Right lobe of liver (tissue), 6 donors: ENCODE results near the gene GOT1. TPM values are rescaled to one million over a fixed set of nuclear protein-coding genes. Genes with fewer than 3 reads are reported as not detected.
A peak's percentile ranks its signal among the peaks of the same experiment; 100 is the strongest.

ENCODE experiments used
- ATAC-seq, 4 donors: fragments of 200-7000 bp; cut with Tn5 transposase; one replicate each; pipeline ENCODE4 v1.9.1; 2020; ENCODE audit warnings: mild to moderate bottlenecking in 4 of 4, moderate library complexity in 4 of 4
- DNase-seq, 3 donors: peaks; one replicate each; pipeline ENCODE4 v3.0.0-alpha.2; 2020
- H3K27ac ChIP-seq, 3 donors: fragments of 200-600 bp; one replicate each; pipeline ENCODE4 v1.8.0; 2022
- H3K27me3 ChIP-seq, 2 donors: fragments of 200-600 bp; one replicate each; pipeline ENCODE4 v1.8.0; 2022
- H3K36me3 ChIP-seq, 4 donors: fragments of 200-600 bp; sonication (generic) in 1 of 4; one replicate each; pipeline versions ENCODE4 v1.5.1 to v1.8.0; 2017 to 2022; ENCODE audit warnings: control low read depth in 1 of 4
- H3K4me1 ChIP-seq, 4 donors: fragments of 200-600 bp; sonication (generic) in 1 of 4; one replicate each; pipeline versions ENCODE4 v1.5.1 to v1.8.0; 2017 to 2022; ENCODE audit warnings: control low read depth in 1 of 4
- H3K4me3 ChIP-seq, 3 donors: fragments of 200-600 bp; one replicate each; pipeline ENCODE4 v1.8.0; 2022
- H3K9me3 ChIP-seq, 4 donors: fragments of 200-600 bp; sonication (generic) in 1 of 4; one replicate each; pipeline versions ENCODE4 v1.5.1 to v1.8.0; 2017 to 2022; ENCODE audit warnings: control low read depth in 1 of 4
- POLR2A ChIP-seq: fragments of 450-650 bp; IDR thresholded peaks from one replicate; pipeline ENCODE4 v1.6.1; 2017; ENCODE audit warnings: antibody characterized with exemption, mild to moderate bottlenecking
- WGBS: methylation state at CpG from one replicate; pipeline ENCODE4 v1.1.6; 2018; ENCODE audit warnings: low coverage, low lambda C conversion rate; ENCODE audit not compliant: insufficient coverage; ENCODE audit errors: missing lambda C conversion rate; 5-methylcytosine and 5-hydroxymethylcytosine counted together
- intact Hi-C, 2 donors: fragments of 100-400 bp; cut with DNase I; formaldehyde crosslinking; loops; one replicate each; pipeline versions ENCODE4 v1.11.2 to v1.14.1; 2022
- long read RNA-seq: library from polyadenylated mRNA; unstranded; transcript quantifications from one replicate; pipeline ENCODE4 v2.0.0, GENCODE V29; 2019
- total RNA-seq, 6 experiments: library from RNA; depleted of rRNA in 2 of 6; stranded (reverse); fragments of >200 nt in 2 of 6; fragmentation: NEBNext Ultra II Directional in 3 of 6; extraction: Animal tissue kit (Norgen Biotek cat#: 25700) in 3 of 6; gene quantifications; one replicate each; pipeline versions ENCODE4 v1.1.0 to v1.2.4, GENCODE V29; 2016 to 2023
- TF ChIP-seq, protein P1 (sequence below), 4 donors: fragments of 200-600 bp in 3 of 4; fragments of 450-650 bp in 1 of 4; IDR thresholded peaks; one replicate each; pipeline versions ENCODE4 v1.5.1 to v1.8.0; 2016 to 2022; ENCODE audit warnings: antibody characterized with exemption in 4 of 4, mild to moderate bottlenecking in 2 of 4
- donor health status: DM: no; HTN: yes; CAD: no.
- donor health status: DM: no; HTN: no; CAD: no.
- donor health status: DM: no; HTN: no; CAD: no.
- donor health status: DM: no; HTN: yes; CAD: no.
- donor health status: DM: no; HTN: yes; CAD: no.

The GOT1 gene
- total RNA-seq: 100 to 1,000 TPM; 118 to 356 (median 173) TPM
- long read RNA-seq, transcript GOT1-201 (9 exons, 2,923 nt): major isoform, 102 of 113 reads
- long read RNA-seq, partial matches to known transcripts: 2 of 113 reads
- long read RNA-seq, other reads (novel, unspliced or antisense): 9 of 113 reads

- H3K4me3 ChIP-seq: peak within 1 kb of the TSS; percentile 84 to 89 (median 88)
- ATAC-seq (peak; percentile 79 to 96 (median 88)), DNase-seq (peak; percentile 97 to 99 (median 98))
- TF ChIP-seq, protein P1, sequence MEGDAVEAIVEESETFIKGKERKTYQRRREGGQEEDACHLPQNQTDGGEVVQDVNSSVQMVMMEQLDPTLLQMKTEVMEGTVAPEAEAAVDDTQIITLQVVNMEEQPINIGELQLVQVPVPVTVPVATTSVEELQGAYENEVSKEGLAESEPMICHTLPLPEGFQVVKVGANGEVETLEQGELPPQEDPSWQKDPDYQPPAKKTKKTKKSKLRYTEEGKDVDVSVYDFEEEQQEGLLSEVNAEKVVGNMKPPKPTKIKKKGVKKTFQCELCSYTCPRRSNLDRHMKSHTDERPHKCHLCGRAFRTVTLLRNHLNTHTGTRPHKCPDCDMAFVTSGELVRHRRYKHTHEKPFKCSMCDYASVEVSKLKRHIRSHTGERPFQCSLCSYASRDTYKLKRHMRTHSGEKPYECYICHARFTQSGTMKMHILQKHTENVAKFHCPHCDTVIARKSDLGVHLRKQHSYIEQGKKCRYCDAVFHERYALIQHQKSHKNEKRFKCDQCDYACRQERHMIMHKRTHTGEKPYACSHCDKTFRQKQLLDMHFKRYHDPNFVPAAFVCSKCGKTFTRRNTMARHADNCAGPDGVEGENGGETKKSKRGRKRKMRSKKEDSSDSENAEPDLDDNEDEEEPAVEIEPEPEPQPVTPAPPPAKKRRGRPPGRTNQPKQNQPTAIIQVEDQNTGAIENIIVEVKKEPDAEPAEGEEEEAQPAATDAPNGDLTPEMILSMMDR (IDR thresholded peaks at IDR 0.05): no peak
- TF ChIP-seq POLR2A: peak; percentile 97
- intact Hi-C loops: no loop called here
- H3K4me1 ChIP-seq: peaks cover 2 to 31% (median 5%) of the 10 kb centered on the region in 4 donors
- H3K27me3 ChIP-seq: no peaks in the 10 kb centered on the region
- no peaks in the 10 kb centered on the region for H3K9me3 ChIP-seq
- 0% methylated on average over 29 of the region's 59 CpGs for WGBS
- no peaks in the 10 kb centered on the region for H3K36me3 ChIP-seq
- peak within 1 kb of the TSS; percentile 94 to 97 (median 95) for H3K27ac ChIP-seq
These were observed at the start of gene GOT1 for GRCh38 chr10:99430451-99431189. Gene GOT1 (minus strand): TSS chr10:99430624. CDS start chr10:99430565, 59 bp downstream.

DNA sequence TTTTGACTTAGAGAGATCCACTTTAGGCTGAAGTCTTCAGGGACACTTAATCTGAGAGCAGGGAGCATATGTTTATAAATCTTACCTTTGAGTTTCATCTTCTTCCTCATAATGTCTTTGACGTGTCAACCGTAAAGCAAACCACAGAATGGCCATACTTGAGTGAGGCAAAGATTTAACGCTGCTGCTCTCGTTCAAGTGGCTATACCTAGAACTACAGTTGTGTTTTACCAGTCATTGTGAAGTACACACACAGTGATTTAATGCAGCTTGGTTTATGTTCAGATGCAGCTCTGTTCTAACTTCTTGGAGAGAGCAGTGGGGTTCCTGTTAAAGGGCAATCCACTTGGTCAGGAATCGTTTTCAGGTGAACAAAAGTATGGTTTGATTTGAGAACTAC, 39.9 kb upstream of the GOT1 start:
- no peak for ATAC-seq
- Histone ChIP-seq H3K36me3 (no peaks in the 10 kb centered on the region), H3K27me3 (no peaks in the 10 kb centered on the region), H3K4me1 (no peaks in the 10 kb centered on the region), H3K9me3 (no peaks in the 10 kb centered on the region), H3K4me3 (no peak overlapping the region), H3K27ac (no peak overlapping the region)
- TF ChIP-seq, protein P1 (IDR thresholded peaks at IDR 0.05): no peak
- no peak for TF ChIP-seq POLR2A
- intact Hi-C loops: no loop called here
- WGBS: 63% methylated on average over 5 of the region's 5 CpGs
- DNase-seq: no peak

GRCh38 chr10:99467236-99467999, 37.0 kb upstream of the GOT1 start:
- no peaks in the 10 kb centered on the region for H3K9me3 ChIP-seq
- H3K36me3 ChIP-seq: no peaks in the 10 kb centered on the region
- no peak for ATAC-seq
- no peaks in the 10 kb centered on the region for H3K4me1 ChIP-seq
- DNase-seq: no peak
- TF ChIP-seq POLR2A: no peak
- TF ChIP-seq, protein P1 (IDR thresholded peaks at IDR 0.05): no peak
- WGBS: 58% methylated on average over 14 of the region's 14 CpGs
- intact Hi-C loops: no loop called here
- no peak overlapping the region for H3K27ac ChIP-seq
- no peak overlapping the region for H3K4me3 ChIP-seq
- H3K27me3 ChIP-seq: no peaks in the 10 kb centered on the region

- DNase-seq (no peak), ATAC-seq (no peak)
- no peak overlapping the region for H3K27ac ChIP-seq
- intact Hi-C loops: no loop called here
- 65% methylated on average over 8 of the region's 8 CpGs for WGBS
- H3K36me3 ChIP-seq: no peaks in the 10 kb centered on the region
- H3K4me1 ChIP-seq: no peaks in the 10 kb centered on the region
- H3K9me3 ChIP-seq: no peaks in the 10 kb centered on the region
- H3K4me3 ChIP-seq: no peak overlapping the region
- H3K27me3 ChIP-seq: no peaks in the 10 kb centered on the region
- TF ChIP-seq, protein P1 (IDR thresholded peaks at IDR 0.05): no peak
- no peak for TF ChIP-seq POLR2A
These were observed 36.3 kb upstream of the GOT1 start for GRCh38 chr10:99466632-99467223.
